NB4 (cell line): Measurements from ENCODE around the gene FBXO27.

Experiments used
- DNase-seq: peaks from one replicate; pipeline ENCODE4 v3.0.0; 2010; ENCODE audit warnings: low read depth
- H3K4me3 ChIP-seq: one replicate; pipeline ENCODE4 v1.5.1; 2011; ENCODE audit warnings: mild to moderate bottlenecking, low read depth, low read length, moderate library complexity
- CTCF ChIP-seq: IDR thresholded peaks from one replicate; pipeline ENCODE4 v1.5.1; 2012; ENCODE audit warnings: low read depth, low read length
- MAX ChIP-seq: IDR thresholded peaks from 2 replicates; pipeline ENCODE4 v1.6.1; 2011; ENCODE audit warnings: low read depth, low read length
- MYC ChIP-seq: IDR thresholded peaks from 2 replicates; pipeline ENCODE4 v1.6.1; 2011; ENCODE audit warnings: low read depth, low read length
- POLR2A ChIP-seq: IDR thresholded peaks from 2 replicates; pipeline ENCODE4 v1.6.1; 2011; ENCODE audit warnings: mild to moderate bottlenecking; ENCODE audit not compliant: insufficient read length; ENCODE audit errors: extremely low read depth

Gene FBXO27

GRCh38 chr19:39052243-39052746 is 19.9 kb upstream of the FBXO27 start:
- TF ChIP-seq CTCF (peak; percentile 65), MAX (peak; percentile 78), MYC (no peak), POLR2A (no peak)
- peak; percentile 59 for DNase-seq
- H3K4me3 ChIP-seq = no peak overlapping the region

GRCh38 chr19:39047073-39047472 is 14.7 kb upstream of the FBXO27 start:
- TF ChIP-seq CTCF (no peak), MYC (no peak), POLR2A (no peak)
- no peak for DNase-seq
- H3K4me3 ChIP-seq = no peak overlapping the region

GRCh38 chr19:39046037-39046821 is 13.9 kb upstream of the FBXO27 start:
- DNase-seq = peak; percentile 33
- TF ChIP-seq MAX (no peak), POLR2A (no peak), MYC (no peak), CTCF (no peak)
- H3K4me3 ChIP-seq = no peak overlapping the region

- TF ChIP-seq MAX (no peak), POLR2A (no peak)
- DNase-seq = no peak
- H3K4me3 ChIP-seq = no peak overlapping the region
Measured at GRCh38 chr19:39045506-39045905, 13.2 kb upstream of the FBXO27 start.

- H3K4me3 ChIP-seq = no peak overlapping the region
- DNase-seq = peak; percentile 39
- TF ChIP-seq MYC = no peak
- TF ChIP-seq CTCF = no peak
- no peak for TF ChIP-seq MAX
- no peak for TF ChIP-seq POLR2A
Measured at GRCh38 chr19:39038098-39038497, 5.7 kb upstream of the FBXO27 start.

GRCh38 chr19:39037194-39037593 is 4.8 kb upstream of the FBXO27 start:
- DNase-seq = no peak
- no peak overlapping the region for H3K4me3 ChIP-seq
- TF ChIP-seq MAX (no peak), MYC (no peak), CTCF (no peak), POLR2A (no peak)
